Measurements from ENCODE around the gene RASGEF1C. TPM values are rescaled to one million over a fixed set of nuclear protein-coding genes. Genes with fewer than 3 reads are reported as not detected.

Gene RASGEF1C
- total RNA-seq, 6 experiments from 2014 or later: not detected

GRCh38 chr5:180082633-180083420 is 126.2 kb downstream of the RASGEF1C start:
- H3K27me3 Mint-ChIP-seq (ENCODE audit: insufficient read depth): peaks cover 14% of the 10 kb centered on the region; the same call in 1 of the 2 replicates
- TF ChIP-seq CTCF (IDR thresholded peaks at IDR 0.05): no peak
- peaks cover 28% of the 10 kb centered on the region for H3K9me3 Mint-ChIP-seq
- no peaks in the 10 kb centered on the region for H3K4me1 Mint-ChIP-seq (ENCODE audit: low read depth)
- DNase-seq: no peak
- no peak overlapping the region for H3K4me3 Mint-ChIP-seq
- H3K36me3 Mint-ChIP-seq (ENCODE audit: low read depth): no peaks in the 10 kb centered on the region; the same call in 1 of the 2 replicates
- no peak overlapping the region for H3K27ac Mint-ChIP-seq

DNA sequence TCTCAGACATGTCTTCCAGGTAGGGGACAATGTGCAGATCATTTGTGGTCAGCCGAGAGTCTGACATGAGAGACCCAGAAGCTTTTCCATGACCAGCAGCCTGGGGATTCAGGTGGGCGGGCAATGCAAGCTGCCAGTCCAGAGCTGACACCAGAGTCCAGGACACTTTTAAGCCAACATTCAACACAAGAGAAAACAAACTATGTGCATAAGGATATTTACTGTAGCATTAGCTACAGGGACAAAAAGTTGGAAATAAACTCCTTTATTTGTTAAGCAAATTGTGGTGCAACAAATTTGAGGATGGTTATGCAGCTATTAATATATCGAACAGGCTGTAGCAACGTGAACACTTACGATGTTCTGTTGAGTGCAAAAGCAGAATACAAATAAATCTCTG is 127.5 kb downstream of the RASGEF1C start:
- no peaks in the 10 kb centered on the region for H3K4me1 Mint-ChIP-seq (ENCODE audit: low read depth)
- no peak overlapping the region for H3K27ac Mint-ChIP-seq
- DNase-seq: no peak
- no peaks in the 10 kb centered on the region for H3K36me3 Mint-ChIP-seq (ENCODE audit: low read depth)
- peaks cover 14% of the 10 kb centered on the region; the same call in 1 of the 2 replicates for H3K27me3 Mint-ChIP-seq (ENCODE audit: insufficient read depth)
- peaks cover 28% of the 10 kb centered on the region for H3K9me3 Mint-ChIP-seq
- TF ChIP-seq CTCF (IDR thresholded peaks at IDR 0.05): no peak
- no peak overlapping the region for H3K4me3 Mint-ChIP-seq

- no peak overlapping the region for H3K27ac Mint-ChIP-seq
- no peak for TF ChIP-seq CTCF (IDR thresholded peaks at IDR 0.05)
- no peak for DNase-seq
- peaks cover 14% of the 10 kb centered on the region; the same call in 1 of the 2 replicates for H3K27me3 Mint-ChIP-seq (ENCODE audit: insufficient read depth)
- no peaks in the 10 kb centered on the region for H3K4me1 Mint-ChIP-seq (ENCODE audit: low read depth)
- peaks cover 28% of the 10 kb centered on the region for H3K9me3 Mint-ChIP-seq
- no peak overlapping the region for H3K4me3 Mint-ChIP-seq
- no peaks in the 10 kb centered on the region for H3K36me3 Mint-ChIP-seq (ENCODE audit: low read depth)
Observed at GRCh38 chr5:180080486-180081280, 128.3 kb downstream of the RASGEF1C start.

GRCh38 chr5:180079702-180080466 is 129.1 kb downstream of the RASGEF1C start:
- H3K36me3 Mint-ChIP-seq (ENCODE audit: low read depth): no peaks in the 10 kb centered on the region
- no peaks in the 10 kb centered on the region for H3K4me1 Mint-ChIP-seq (ENCODE audit: low read depth)
- TF ChIP-seq CTCF (IDR thresholded peaks at IDR 0.05): no peak
- H3K9me3 Mint-ChIP-seq: peaks cover 28% of the 10 kb centered on the region
- H3K27ac Mint-ChIP-seq: no peak overlapping the region
- no peak overlapping the region for H3K4me3 Mint-ChIP-seq
- DNase-seq: no peak
- peaks cover 14% of the 10 kb centered on the region; the same call in 1 of the 2 replicates for H3K27me3 Mint-ChIP-seq (ENCODE audit: insufficient read depth)

DNA sequence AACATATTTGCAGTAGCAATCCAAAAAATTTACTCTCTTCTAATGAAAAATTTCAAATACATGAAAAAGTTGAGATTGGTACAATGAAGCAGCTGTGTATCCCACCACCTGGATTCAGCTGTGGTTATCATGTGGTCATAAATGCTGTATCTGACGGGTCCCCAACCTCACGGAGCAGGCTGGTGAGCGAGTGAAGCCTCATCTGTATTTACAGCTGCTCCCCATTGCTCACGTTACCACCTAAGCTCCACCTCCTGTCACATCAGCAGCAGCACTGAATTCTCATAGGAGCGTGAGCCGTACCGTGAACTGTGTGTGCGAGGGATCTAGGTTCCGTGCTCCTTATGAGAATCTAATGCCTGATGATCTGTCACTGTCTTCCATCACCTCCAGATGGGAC is 130.7 kb downstream of the RASGEF1C start:
- DNase-seq: no peak
- H3K36me3 Mint-ChIP-seq (ENCODE audit: low read depth): no peaks in the 10 kb centered on the region

More for the DNA sequence above, 130.7 kb downstream of the RASGEF1C start:
- peaks cover 34% of the 10 kb centered on the region for H3K9me3 Mint-ChIP-seq
- TF ChIP-seq CTCF (IDR thresholded peaks at IDR 0.05): no peak
- no peak overlapping the region for H3K4me3 Mint-ChIP-seq
- H3K27me3 Mint-ChIP-seq (ENCODE audit: insufficient read depth): peaks cover 10% of the 10 kb centered on the region; the same call in 1 of the 2 replicates
- H3K27ac Mint-ChIP-seq: no peak overlapping the region
- no peaks in the 10 kb centered on the region for H3K4me1 Mint-ChIP-seq (ENCODE audit: low read depth)
